HUES6 (cell line): ENCODE measurements around the gene LRRTM3.

Experiments used
- H3K27ac ChIP-seq: 2 replicates; pipeline ENCODE4 v1.7.0; 2013; ENCODE audit warnings: low read depth, mild to moderate bottlenecking, low read length, inconsistent platforms
- H3K27me3 ChIP-seq: 2 replicates; pipeline ENCODE4 v1.6.1; 2013; ENCODE audit warnings: low read length; ENCODE audit not compliant: control insufficient read depth, insufficient read depth
- H3K36me3 ChIP-seq: 2 replicates; pipeline ENCODE4 v1.6.1; 2013; ENCODE audit warnings: low read length; ENCODE audit not compliant: control insufficient read depth, insufficient read depth
- H3K4me1 ChIP-seq: 2 replicates; pipeline ENCODE4 v1.6.1; 2013; ENCODE audit warnings: low read length; ENCODE audit not compliant: control insufficient read depth, insufficient read depth
- H3K4me3 ChIP-seq: 2 replicates; pipeline ENCODE4 v1.5.1; 2013; ENCODE audit warnings: low read depth, low read length
- H3K9ac ChIP-seq: one replicate; pipeline ENCODE4 v1.6.1; 2013; ENCODE audit warnings: mild to moderate bottlenecking, low read length
- H3K9me3 ChIP-seq: 2 replicates; pipeline ENCODE4 v1.6.1; 2013; ENCODE audit warnings: low read depth, low read length; ENCODE audit not compliant: control insufficient read depth, insufficient read depth

LRRTM3 gene

GRCh38 chr10:66931949-66932343, 6.1 kb downstream of the LRRTM3 start:
- no peak overlapping the region for H3K4me3 ChIP-seq
- peaks cover 29% of the 10 kb centered on the region for H3K27me3 ChIP-seq
- H3K36me3 ChIP-seq: no peaks in the 10 kb centered on the region
- no peaks in the 10 kb centered on the region for H3K9me3 ChIP-seq
- peaks cover 16% of the 10 kb centered on the region; the same call in 1 of the 2 replicates for H3K4me1 ChIP-seq
- no peak overlapping the region for H3K9ac ChIP-seq
- no peak overlapping the region for H3K27ac ChIP-seq

- H3K9me3 ChIP-seq: no peaks in the 10 kb centered on the region
- no peaks in the 10 kb centered on the region; the same call in 1 of the 2 replicates for H3K4me1 ChIP-seq
- no peaks in the 10 kb centered on the region for H3K36me3 ChIP-seq
- H3K4me3 ChIP-seq: no peak overlapping the region
- no peak overlapping the region for H3K27ac ChIP-seq
- no peak overlapping the region for H3K9ac ChIP-seq
- H3K27me3 ChIP-seq: peaks cover 1% of the 10 kb centered on the region; the same call in 1 of the 2 replicates
Measured at GRCh38 chr10:66934711-66935110, 8.9 kb downstream of the LRRTM3 start.

DNA sequence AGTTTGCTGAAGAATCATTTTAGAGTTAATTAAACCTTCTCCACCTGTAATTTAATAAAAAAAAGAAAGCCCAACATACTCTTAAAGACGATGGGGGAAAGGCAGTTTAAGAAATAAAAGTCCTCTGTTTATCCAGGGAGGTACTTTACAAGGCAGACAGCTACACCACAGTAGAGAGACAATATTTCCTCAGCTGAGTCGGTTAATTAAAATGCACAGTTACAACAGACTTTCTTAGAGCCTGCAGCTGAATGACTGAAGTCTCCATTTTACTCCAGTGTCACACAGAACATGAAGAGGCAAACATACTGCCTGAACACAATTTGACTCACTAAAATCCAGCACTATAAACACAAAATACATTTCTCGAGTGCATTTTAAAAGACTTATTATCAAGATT, 15.1 kb downstream of the LRRTM3 start:
- Histone ChIP-seq H3K9me3 (no peaks in the 10 kb centered on the region), H3K27me3 (no peaks in the 10 kb centered on the region), H3K9ac (no peak overlapping the region), H3K4me3 (no peak overlapping the region), H3K27ac (no peak overlapping the region), H3K4me1 (no peaks in the 10 kb centered on the region), H3K36me3 (no peaks in the 10 kb centered on the region)

GRCh38 chr10:66941491-66941890, 15.7 kb downstream of the LRRTM3 start:
- H3K4me1 ChIP-seq: no peaks in the 10 kb centered on the region
- no peak overlapping the region for H3K27ac ChIP-seq
- no peaks in the 10 kb centered on the region for H3K27me3 ChIP-seq
- H3K9ac ChIP-seq: no peak overlapping the region
- no peak overlapping the region for H3K4me3 ChIP-seq
- no peaks in the 10 kb centered on the region for H3K36me3 ChIP-seq
- no peaks in the 10 kb centered on the region for H3K9me3 ChIP-seq

DNA sequence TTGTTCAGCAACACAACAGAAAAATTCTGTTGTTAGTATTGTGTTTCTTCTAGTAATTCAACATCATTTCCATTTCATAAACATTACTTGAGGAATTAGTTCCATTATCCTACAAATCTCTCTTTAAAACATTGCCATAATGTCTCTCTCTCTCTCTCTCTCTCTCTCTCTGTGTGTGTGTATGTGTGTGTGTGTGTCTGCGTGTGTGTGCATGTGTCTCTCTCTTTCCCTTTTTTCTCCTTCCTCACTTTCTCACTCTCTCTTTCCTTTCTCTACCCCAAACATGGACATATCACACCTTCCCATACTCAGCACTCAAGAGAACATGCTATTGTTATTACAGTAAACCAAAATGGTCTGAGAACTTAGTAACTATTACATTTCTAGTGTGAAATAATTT, 16.6 kb downstream of the LRRTM3 start:
- Histone ChIP-seq H3K27ac (no peak overlapping the region), H3K9me3 (no peaks in the 10 kb centered on the region), H3K4me1 (no peaks in the 10 kb centered on the region), H3K9ac (no peak overlapping the region), H3K27me3 (no peaks in the 10 kb centered on the region), H3K4me3 (no peak overlapping the region), H3K36me3 (no peaks in the 10 kb centered on the region)

- Histone ChIP-seq H3K27ac (no peak overlapping the region), H3K9ac (no peak overlapping the region), H3K4me1 (no peaks in the 10 kb centered on the region), H3K27me3 (no peaks in the 10 kb centered on the region), H3K4me3 (no peak overlapping the region), H3K9me3 (no peaks in the 10 kb centered on the region), H3K36me3 (no peaks in the 10 kb centered on the region)
Measured at GRCh38 chr10:66943590-66943989, 17.8 kb downstream of the LRRTM3 start.

DNA sequence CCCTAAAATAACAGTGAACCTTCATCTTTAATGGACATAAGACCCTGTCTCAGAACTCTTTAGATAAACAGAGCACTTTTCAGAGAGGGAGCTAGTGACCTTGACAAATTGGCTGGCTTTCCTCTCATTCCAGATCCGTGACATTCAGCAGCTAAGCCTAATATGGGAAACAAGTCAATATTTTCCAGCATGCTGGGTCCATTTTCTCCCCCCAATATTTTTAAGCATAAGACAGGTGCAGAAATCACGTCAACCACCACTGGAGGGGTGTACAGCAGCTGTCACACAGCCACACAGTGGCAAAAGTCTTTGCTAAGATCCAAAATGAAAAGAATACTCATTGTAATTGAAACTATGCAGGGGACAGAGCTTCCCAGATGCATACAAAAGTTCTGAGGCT, 26.1 kb downstream of the LRRTM3 start:
- Histone ChIP-seq H3K36me3 (no peaks in the 10 kb centered on the region), H3K4me3 (no peak overlapping the region), H3K9me3 (no peaks in the 10 kb centered on the region), H3K4me1 (no peaks in the 10 kb centered on the region), H3K9ac (no peak overlapping the region), H3K27ac (no peak overlapping the region), H3K27me3 (no peaks in the 10 kb centered on the region)

DNA sequence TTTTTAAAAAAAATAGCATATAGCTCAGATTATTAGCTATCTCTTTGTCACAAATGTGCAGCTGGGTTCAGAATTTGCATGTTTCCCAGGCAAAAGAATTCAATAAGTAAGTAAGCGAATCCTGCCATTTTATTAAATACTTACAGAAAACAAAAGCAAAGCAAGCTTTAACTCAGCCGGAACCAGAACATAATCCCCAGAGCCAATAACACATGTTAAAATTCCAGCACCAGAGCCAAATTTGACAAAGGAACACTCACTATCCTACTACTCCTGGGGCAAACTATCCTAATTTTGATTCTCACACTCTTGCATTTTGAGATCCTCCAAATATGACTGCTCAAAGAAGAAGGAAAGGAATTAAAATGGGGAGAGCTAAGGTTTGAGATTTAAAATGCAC, 32.6 kb downstream of the LRRTM3 start:
- Histone ChIP-seq H3K4me3 (no peak overlapping the region), H3K36me3 (no peaks in the 10 kb centered on the region), H3K9me3 (no peaks in the 10 kb centered on the region), H3K9ac (no peak overlapping the region), H3K27me3 (no peaks in the 10 kb centered on the region), H3K4me1 (no peaks in the 10 kb centered on the region), H3K27ac (no peak overlapping the region)

GRCh38 chr10:66964946-66965345, 39.1 kb downstream of the LRRTM3 start:
- Histone ChIP-seq H3K27me3 (no peaks in the 10 kb centered on the region), H3K4me1 (no peaks in the 10 kb centered on the region)

GRCh38 chr10:66980246-66980815, 54.5 kb downstream of the LRRTM3 start:
- Histone ChIP-seq H3K4me1 (no peaks in the 10 kb centered on the region), H3K4me3 (no peak overlapping the region)

More at GRCh38 chr10:66964946-66965345, 39.1 kb downstream of the LRRTM3 start:
- Histone ChIP-seq H3K9ac (no peak overlapping the region), H3K27ac (no peak overlapping the region), H3K36me3 (no peaks in the 10 kb centered on the region), H3K9me3 (no peaks in the 10 kb centered on the region), H3K4me3 (no peak overlapping the region)

DNA sequence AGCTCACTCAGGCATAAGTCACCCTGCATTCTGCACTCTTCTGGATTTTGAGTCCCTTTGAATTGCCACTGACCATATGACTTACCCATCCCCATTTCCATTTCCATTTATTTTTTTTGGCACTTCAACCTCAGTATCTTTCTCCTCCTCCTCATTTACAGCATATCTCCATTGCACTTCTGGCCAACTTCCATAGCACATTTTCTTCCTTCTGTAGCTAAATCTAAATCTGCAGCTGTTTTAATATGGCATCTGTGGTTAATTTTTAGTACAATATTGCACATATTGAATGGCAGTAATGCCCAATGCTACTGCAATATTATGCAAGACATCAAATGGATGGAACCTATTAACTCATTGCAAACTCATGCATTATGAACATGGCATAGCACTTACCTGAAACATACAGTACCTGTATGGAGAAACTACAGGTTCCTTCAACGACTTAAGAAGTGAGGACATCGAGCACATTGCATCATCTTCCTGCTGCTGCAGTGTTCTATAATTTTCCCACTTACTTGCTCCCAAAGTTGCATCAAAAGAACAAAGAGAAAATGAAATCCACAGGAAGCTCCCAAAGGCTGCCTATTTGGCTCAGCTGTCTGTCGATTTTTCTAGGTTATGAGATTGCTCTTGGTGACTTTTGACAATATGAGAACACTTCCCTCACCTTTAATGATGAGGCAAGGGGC, 55.7 kb downstream of the LRRTM3 start:
- Histone ChIP-seq H3K4me3 (no peak overlapping the region), H3K9me3 (no peaks in the 10 kb centered on the region), H3K36me3 (no peaks in the 10 kb centered on the region), H3K4me1 (no peaks in the 10 kb centered on the region), H3K27me3 (no peaks in the 10 kb centered on the region), H3K9ac (no peak overlapping the region), H3K27ac (no peak overlapping the region)

More at GRCh38 chr10:66980246-66980815, 54.5 kb downstream of the LRRTM3 start:
- Histone ChIP-seq H3K27me3 (no peaks in the 10 kb centered on the region), H3K27ac (no peak overlapping the region), H3K9me3 (no peaks in the 10 kb centered on the region), H3K9ac (no peak overlapping the region), H3K36me3 (no peaks in the 10 kb centered on the region)
